IMR-90 (cell line): Measurements from ENCODE around the gene GOLPH3L. TPM values are rescaled to one million over a fixed set of nuclear protein-coding genes. Genes with fewer than 3 reads are reported as not detected.

Experiments used
- ATAC-seq: fragments of 200-7000 bp; cut with Tn5 transposase; 2 replicates; pipeline ENCODE4 v1.9.1; 2020; ENCODE audit warnings: low read depth, mild to moderate bottlenecking, moderate library complexity
- BruUV-seq: library from RNA; stranded (reverse); fragments of 400-500 nt; replicated peaks from 2 replicates; lab custom pipeline; 2021; lab: Mats Ljungman, UMichigan
- CTCF ChIA-PET: fragments of 300-600 bp; formaldehyde crosslinking; extraction: SDS; loops from one replicate; lab custom pipeline; 2021; ENCODE audit warnings: antibody characterized with exemption; lab: Yijun Ruan, JAX
- POLR2A ChIA-PET: fragments of 300-600 bp; sonication (Branson Sonifier 250); formaldehyde crosslinking; loops from one replicate; lab custom pipeline; 2022; ENCODE audit warnings: antibody characterized with exemption; ENCODE audit not compliant: unreplicated experiment; lab: Charles Lee
- DNase-seq: peaks from one replicate; pipeline ENCODE4 v3.0.0; 2013
- H2AFZ ChIP-seq: replicated peaks from 2 replicates; pipeline ENCODE3; 2013; ENCODE audit warnings: low read length, mild to moderate bottlenecking; ENCODE audit not compliant: poor library complexity
- H2AK5ac ChIP-seq: 2 replicates; pipeline ENCODE4 v1.6.1; 2013; ENCODE audit warnings: low read depth, low read length, inconsistent platforms
- H2AK9ac ChIP-seq: replicated peaks from 2 replicates; pipeline ENCODE3; 2013; ENCODE audit warnings: mild to moderate bottlenecking, low read depth, low read length, moderate library complexity; ENCODE audit not compliant: poor library complexity
- H2BK120ac ChIP-seq: 2 replicates; pipeline ENCODE4 v1.6.1; 2013; ENCODE audit warnings: low read depth, low read length, inconsistent platforms
- H2BK15ac ChIP-seq: 3 replicates; pipeline ENCODE4 v1.6.1; 2013; ENCODE audit warnings: low read depth, low read length, inconsistent platforms
- H2BK20ac ChIP-seq: 2 replicates; pipeline ENCODE4 v1.6.1; 2013; ENCODE audit warnings: low read depth, mild to moderate bottlenecking, inconsistent platforms, low read length, moderate library complexity
- H2BK5ac ChIP-seq: 2 replicates; pipeline ENCODE4 v1.6.1; 2013; ENCODE audit warnings: mild to moderate bottlenecking, low read depth, low read length, inconsistent platforms; ENCODE audit not compliant: poor library complexity, severe bottlenecking
- H3K14ac ChIP-seq: replicated peaks from 2 replicates; pipeline ENCODE4 v1.6.1; 2013; ENCODE audit warnings: low read depth, low read length, inconsistent platforms
- H3K18ac ChIP-seq: 2 replicates; pipeline ENCODE4 v1.6.1; 2013; ENCODE audit warnings: low read depth, low read length, control low read depth
- H3K23ac ChIP-seq: 2 replicates; pipeline ENCODE4 v1.6.1; 2013; ENCODE audit warnings: low read depth, low read length, inconsistent platforms
- H3K27ac ChIP-seq: 2 replicates; pipeline ENCODE4 v1.5.1; 2013; ENCODE audit warnings: mild to moderate bottlenecking, control low read depth, low read length; ENCODE audit not compliant: insufficient read depth
- H3K27me3 ChIP-seq: 2 replicates; pipeline ENCODE4 v1.6.1; 2013; ENCODE audit warnings: low read length; ENCODE audit not compliant: control insufficient read depth, insufficient read depth
- H3K36me3 ChIP-seq: 2 replicates; pipeline ENCODE4 v1.6.1; 2013; ENCODE audit warnings: low read length, mixed read lengths; ENCODE audit not compliant: control insufficient read depth, insufficient read depth
- H3K4ac ChIP-seq: 2 replicates; pipeline ENCODE4 v1.6.1; 2013; ENCODE audit warnings: low read depth, low read length, inconsistent platforms
- H3K4me1 ChIP-seq: 2 replicates; pipeline ENCODE4 v1.6.1; 2013; ENCODE audit warnings: low read length, mixed read lengths; ENCODE audit not compliant: control insufficient read depth, insufficient read depth
- H3K4me2 ChIP-seq: 2 replicates; pipeline ENCODE4 v1.6.1; 2013; ENCODE audit warnings: low read depth, mild to moderate bottlenecking, control low read depth, low read length, moderate library complexity
- H3K4me3 ChIP-seq: 2 replicates; pipeline ENCODE4 v1.5.1; 2013; ENCODE audit warnings: low read depth, mild to moderate bottlenecking, control low read depth, low read length, moderate library complexity; ENCODE audit not compliant: insufficient read depth
- H3K56ac ChIP-seq: 2 replicates; pipeline ENCODE4 v1.6.1; 2013; ENCODE audit warnings: low read length, inconsistent platforms; ENCODE audit not compliant: insufficient read depth; ENCODE audit errors: extremely low read depth
- H3K79me1 ChIP-seq, 2 experiments: 2 replicates each; pipeline ENCODE4 v1.6.1; 2013; ENCODE audit warnings: low read length in 2 of 2, inconsistent platforms in 1 of 2, low read depth in 1 of 2
- H3K9ac ChIP-seq: 2 replicates; pipeline ENCODE4 v1.6.1; 2013; ENCODE audit warnings: low read depth, low read length, control low read depth
- H3K9me1 ChIP-seq: 2 replicates; pipeline ENCODE4 v1.6.1; 2013; ENCODE audit warnings: low read length, inconsistent platforms; ENCODE audit not compliant: insufficient read depth
- H3K9me3 ChIP-seq: 2 replicates; pipeline ENCODE4 v1.6.1; 2013; ENCODE audit warnings: low read length; ENCODE audit not compliant: control insufficient read depth, insufficient read depth
- H4K20me1 ChIP-seq: 2 replicates; pipeline ENCODE4 v1.6.1; 2013; ENCODE audit warnings: low read length, inconsistent platforms; ENCODE audit not compliant: insufficient read depth
- H4K5ac ChIP-seq: 2 replicates; pipeline ENCODE4 v1.6.1; 2013; ENCODE audit warnings: mild to moderate bottlenecking, low read depth, low read length, control low read depth
- H4K8ac ChIP-seq, 2 experiments: 2 replicates each; pipeline ENCODE4 v1.6.1; 2013; ENCODE audit warnings: low read depth in 2 of 2, low read length in 2 of 2, control low read depth in 1 of 2, inconsistent platforms in 1 of 2
- H4K91ac ChIP-seq: 2 replicates; pipeline ENCODE4 v1.6.1; 2013; ENCODE audit warnings: low read depth, low read length, inconsistent platforms; ENCODE audit not compliant: insufficient read depth
- BHLHE40 ChIP-seq: fragments of 150-350 bp; IDR thresholded peaks from 2 replicates; pipeline ENCODE4 v1.6.1; 2016; ENCODE audit warnings: mild to moderate bottlenecking, low read depth, low read length
- CEBPB ChIP-seq: IDR thresholded peaks from 2 replicates; pipeline ENCODE4 v1.6.1; 2012; ENCODE audit warnings: low read depth, low read length, improper control_type of control experiment
- CHD1 ChIP-seq: IDR thresholded peaks from 2 replicates; pipeline ENCODE4 v1.6.1; 2012; ENCODE audit warnings: low read depth, low read length, improper control_type of control experiment
- CTCF ChIP-seq: conservative IDR thresholded peaks from 2 replicates; pipeline ENCODE4 v1.5.1; 2012; ENCODE audit warnings: mild to moderate bottlenecking, low read depth, low read length, improper control_type of control experiment
- ELK1 ChIP-seq: fragments of 150-350 bp; IDR thresholded peaks from 2 replicates; pipeline ENCODE4 v1.6.1; 2016; ENCODE audit warnings: low read depth, mild to moderate bottlenecking, low read length, moderate library complexity, borderline replicate concordance
- MAFK ChIP-seq: IDR thresholded peaks from 2 replicates; pipeline ENCODE4 v1.6.1; 2012; ENCODE audit warnings: low read depth, low read length, improper control_type of control experiment
- MAZ ChIP-seq: IDR thresholded peaks from 2 replicates; pipeline ENCODE4 v1.6.1; 2012; ENCODE audit warnings: low read depth, mild to moderate bottlenecking, low read length, improper control_type of control experiment, moderate library complexity, borderline replicate concordance
- MXI1 ChIP-seq: IDR thresholded peaks from 2 replicates; pipeline ENCODE4 v1.6.1; 2012; ENCODE audit warnings: low read depth, mild to moderate bottlenecking, low read length, moderate library complexity, borderline replicate concordance
- NFE2L2 ChIP-seq: fragments of 150-350 bp; IDR thresholded peaks from 2 replicates; pipeline ENCODE4 v1.6.1; 2016; ENCODE audit warnings: low read depth, mild to moderate bottlenecking, low read length
- RAD21 ChIP-seq: IDR thresholded peaks from 2 replicates; pipeline ENCODE4 v1.6.1; 2012; ENCODE audit warnings: low read length, improper control_type of control experiment
- RCOR1 ChIP-seq: IDR thresholded peaks from 2 replicates; pipeline ENCODE4 v1.6.1; 2012; ENCODE audit warnings: mild to moderate bottlenecking, low read length, improper control_type of control experiment; ENCODE audit not compliant: insufficient replicate concordance
- SMC3 ChIP-seq: fragments of 150-350 bp; IDR thresholded peaks from 2 replicates; pipeline ENCODE4 v1.6.1; 2016; ENCODE audit warnings: low read depth, mild to moderate bottlenecking, antibody characterized with exemption, low read length, moderate library complexity
- USF2 ChIP-seq: fragments of 150-350 bp; IDR thresholded peaks from 2 replicates; pipeline ENCODE4 v1.6.1; 2017; ENCODE audit warnings: mild to moderate bottlenecking, antibody characterized with exemption, low read length, low read depth
- WGBS, 2 experiments: methylation state at CpG; one replicate each; pipeline versions ENCODE4 v1.1.5 to v1.1.7; 2013; ENCODE audit warnings: missing lambda C conversion rate in 2 of 2; ENCODE audit not compliant: insufficient read length in 1 of 2; ENCODE audit errors: extremely low coverage in 2 of 2; 5-methylcytosine and 5-hydroxymethylcytosine counted together
- dilution Hi-C: fragments of 300-500 bp; cut with HindIII; formaldehyde crosslinking; loops from one replicate; pipeline ENCODE4 v1.14.3; 2018; ENCODE audit warnings: low sequenced_read_pairs; ENCODE audit not compliant: unreplicated experiment
- in situ Hi-C: fragments of 300-500 bp; cut with MboI; formaldehyde crosslinking; loops from 3 replicates; pipeline ENCODE4 v1.14.3; 2019; ENCODE audit warnings: low sequenced_read_pairs, inconsistent platforms, mixed read lengths
- intact Hi-C: fragments of 100-400 bp; cut with micrococcal nuclease; formaldehyde crosslinking; loops from 2 replicates; pipeline ENCODE4 v1.10.0; 2022
- polyA plus RNA-seq, 3 experiments: library from polyadenylated mRNA; depleted of rRNA; stranded (reverse); fragments of >200 nt; gene quantifications; 2 replicates each; pipeline ENCODE4 v1.2.3, GENCODE V29; 2012; ENCODE audit warnings: low replicate concordance in 1 of 3
- total RNA-seq: library from RNA; depleted of rRNA; stranded (reverse); fragments of >200 nt; gene quantifications from 2 replicates; pipeline ENCODE4 v1.2.3, GENCODE V29; 2012

The GOLPH3L gene
- total and polyA plus RNA-seq, 2 of the 4 experiments (the other 2 are of a cell fraction), result 9.5 to 11.0 TPM

GRCh38 chr1:150683914-150684313 is 13.0 kb downstream of the GOLPH3L start:
- no peak overlapping the region for H3K56ac ChIP-seq
- no peak overlapping the region for H2BK120ac ChIP-seq
- H4K5ac ChIP-seq, result no peak overlapping the region
- H3K4me2 ChIP-seq, result no peak overlapping the region
- WGBS, 2 experiments, result 80% methylated on average over 1 of the region's 1 CpG; no CpG with 5 or more reads in 1 of the 2 experiments
- H2BK20ac ChIP-seq, result no peak overlapping the region
- BruUV-seq, result no TSS peak
- no peak overlapping the region; the same call in 1 of the 2 replicates for H3K23ac ChIP-seq
- no peaks in the 10 kb centered on the region for H3K9me3 ChIP-seq
- H2BK5ac ChIP-seq, result no peak overlapping the region
- no peak overlapping the region for H3K4ac ChIP-seq
- H2BK15ac ChIP-seq, result no peak overlapping the region
- H3K9me1 ChIP-seq, result peaks cover 3% of the 10 kb centered on the region; the same call in 1 of the 2 replicates
- intact Hi-C loops (no loop called here), dilution Hi-C loops (no loop called here), in situ Hi-C loops (no loop called here)
- ATAC-seq (no peak), DNase-seq (no peak)
- H3K36me3 ChIP-seq, result peaks cover 8% of the 10 kb centered on the region; the same call in 1 of the 2 replicates
- no peak overlapping the region for H2AK9ac ChIP-seq
- no peak overlapping the region for H2AFZ ChIP-seq
- peaks cover 2 to 8% of the 10 kb centered on the region in 2 experiments; a peak in 2 of 4 replicates for H3K79me1 ChIP-seq
- TF ChIP-seq RCOR1 (no peak), CEBPB (no peak), MAZ (no peak), ELK1 (no peak), MXI1 (no peak), MAFK (no peak), BHLHE40 (no peak), SMC3 (no peak), RAD21 (no peak), NFE2L2 (no peak), CHD1 (no peak), USF2 (no peak), CTCF (no peak)
- no peaks in the 10 kb centered on the region for H3K4me1 ChIP-seq
- CTCF ChIA-PET, result interaction anchor here (1.2 kb wide), 1 partner anchor 9 kb away, joined by 3 read pairs; no protein-coding TSS in a partner anchor
- H3K27ac ChIP-seq, result no peak overlapping the region
- no peaks in the 10 kb centered on the region for H4K20me1 ChIP-seq
- no peak overlapping the region for H2AK5ac ChIP-seq
- H3K9ac ChIP-seq, result no peak overlapping the region
- H3K18ac ChIP-seq, result no peak overlapping the region
- no peak overlapping the region for H3K4me3 ChIP-seq
- H4K91ac ChIP-seq, result no peak overlapping the region
- H3K27me3 ChIP-seq, result no peaks in the 10 kb centered on the region
- no peak overlapping the region for H3K14ac ChIP-seq
- POLR2A ChIA-PET, result no interaction called here
- no peak overlapping the region for H4K8ac ChIP-seq
